Muscle of back (tissue), 11 donors: Measurements from ENCODE around the gene SEMA4C. TPM values are rescaled to one million over a fixed set of nuclear protein-coding genes. Genes with fewer than 3 reads are reported as not detected.
A peak's percentile ranks its signal among the peaks of the same experiment; 100 is the strongest.

ENCODE experiments used
- DNase-seq, 3 donors: peaks; one replicate each; pipeline versions ENCODE4 v3.0.0 to v3.0.0-alpha.2; 2013
- polyA plus RNA-seq, 10 donors: library from polyadenylated mRNA; unstranded; fragments of 120-200 nt; gene quantifications; one replicate each; pipeline ENCODE4 v1.2.1, GENCODE V29; 2013; ENCODE audit not compliant: insufficient read length in 10 of 10

SEMA4C gene
- polyA plus RNA-seq, 10 donors, result 22.9 to 35.5 (median 28.6) TPM

DNA sequence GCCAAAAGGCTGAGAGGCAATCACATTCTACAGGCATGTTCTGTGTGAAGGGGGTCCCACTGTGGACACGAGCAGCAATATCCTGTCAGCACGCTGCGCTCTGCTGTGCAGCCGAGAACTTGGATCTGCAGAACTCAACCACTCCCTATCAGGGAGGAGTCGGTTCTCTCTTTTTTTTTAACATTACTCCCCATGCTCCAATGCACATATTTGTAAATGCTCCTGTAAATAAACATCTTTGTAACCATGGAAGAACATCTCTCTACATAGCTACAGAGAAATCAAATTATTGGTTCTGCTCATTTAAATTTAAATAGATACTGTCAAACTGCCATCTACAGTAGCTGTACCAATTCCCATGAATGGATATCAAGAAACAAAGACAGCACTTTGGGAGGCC, 23.1 kb downstream of the SEMA4C start:
- no peak for DNase-seq

DNA sequence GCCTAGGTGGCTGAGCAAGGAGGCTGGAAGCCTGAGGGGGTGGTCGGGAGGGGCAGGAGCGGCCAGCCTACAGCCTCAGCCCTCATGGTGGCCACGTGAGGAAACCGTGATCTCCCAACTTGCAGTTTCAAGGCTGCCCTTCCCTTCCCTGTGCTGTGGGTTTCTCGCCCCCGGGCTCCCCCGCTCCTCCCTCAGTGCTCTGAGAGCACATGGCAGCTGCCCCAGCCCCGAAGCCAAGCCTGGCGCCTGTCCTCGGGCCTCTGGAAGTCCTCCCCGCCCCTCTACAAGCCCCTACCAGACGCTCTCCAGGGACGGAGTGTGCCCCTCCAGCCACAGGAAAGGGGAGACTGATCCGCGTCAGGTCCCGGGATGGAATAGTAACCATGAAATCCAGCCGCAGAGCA, 25.5 kb downstream of the SEMA4C start:
- DNase-seq, result no peak

DNA sequence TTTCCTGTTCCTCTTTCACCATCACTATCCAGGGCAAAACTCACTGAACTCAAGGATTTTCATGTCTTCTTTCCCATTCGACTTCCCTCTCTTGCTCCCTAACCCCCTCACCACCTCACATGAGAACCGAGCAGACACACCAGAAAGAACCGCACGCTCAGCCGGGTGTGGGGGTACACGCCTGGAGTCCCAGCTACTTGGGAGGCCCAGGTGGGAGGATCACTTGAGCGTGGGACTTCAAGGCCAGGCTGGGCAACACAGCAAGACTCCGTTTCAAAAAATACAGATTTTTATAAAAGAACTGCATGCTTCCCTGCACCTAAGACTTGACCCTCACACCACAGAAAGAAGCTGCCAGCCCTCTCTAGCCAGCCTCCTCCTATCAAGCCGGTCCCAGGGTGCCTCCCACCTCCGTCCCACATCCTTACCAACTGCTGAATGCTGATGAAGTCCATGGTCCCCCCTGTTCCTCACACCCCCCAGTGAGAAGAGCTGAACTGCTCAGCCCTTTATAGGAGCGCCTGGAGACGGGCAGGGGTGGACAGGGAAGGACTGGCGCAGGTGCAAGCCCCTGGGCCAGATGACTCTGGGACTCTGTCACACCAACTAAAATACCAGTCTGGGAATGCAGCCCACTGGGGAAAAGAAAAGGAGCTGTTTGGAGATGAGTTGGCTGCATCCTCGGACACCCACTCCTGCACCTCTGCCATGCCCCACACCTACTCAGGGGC, 26.2 kb downstream of the SEMA4C start, which contains the start of gene ANKRD23:
ANKRD23 (minus strand) TSS at position 484 of the 731 bp plus-strand sequence; CDS start at position 455, 29 bp downstream.
- no peak for DNase-seq

DNA sequence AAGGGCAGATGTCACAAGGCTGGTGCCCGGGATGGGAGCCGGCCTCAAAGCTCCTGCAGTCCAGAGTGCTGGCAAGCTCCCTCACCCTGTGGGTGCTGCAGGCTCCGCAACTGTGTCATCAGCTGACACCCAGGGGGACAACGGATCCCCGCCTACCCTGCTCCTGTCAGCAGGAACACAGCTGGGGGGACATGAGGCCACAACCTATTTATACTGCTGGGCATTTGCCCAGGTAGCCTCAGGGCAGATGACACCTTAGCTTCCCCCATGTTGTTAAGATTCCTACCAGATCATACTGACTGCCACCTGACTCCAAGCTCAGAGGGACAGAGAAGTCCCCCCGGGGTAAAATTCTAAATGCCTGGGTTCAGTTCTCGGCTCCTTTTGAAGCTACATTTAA, 27.3 kb downstream of the SEMA4C start:
- DNase-seq, result no peak

GRCh38 chr2:96841701-96842495, 28.0 kb downstream of the SEMA4C start:
- DNase-seq, result no peak

DNA sequence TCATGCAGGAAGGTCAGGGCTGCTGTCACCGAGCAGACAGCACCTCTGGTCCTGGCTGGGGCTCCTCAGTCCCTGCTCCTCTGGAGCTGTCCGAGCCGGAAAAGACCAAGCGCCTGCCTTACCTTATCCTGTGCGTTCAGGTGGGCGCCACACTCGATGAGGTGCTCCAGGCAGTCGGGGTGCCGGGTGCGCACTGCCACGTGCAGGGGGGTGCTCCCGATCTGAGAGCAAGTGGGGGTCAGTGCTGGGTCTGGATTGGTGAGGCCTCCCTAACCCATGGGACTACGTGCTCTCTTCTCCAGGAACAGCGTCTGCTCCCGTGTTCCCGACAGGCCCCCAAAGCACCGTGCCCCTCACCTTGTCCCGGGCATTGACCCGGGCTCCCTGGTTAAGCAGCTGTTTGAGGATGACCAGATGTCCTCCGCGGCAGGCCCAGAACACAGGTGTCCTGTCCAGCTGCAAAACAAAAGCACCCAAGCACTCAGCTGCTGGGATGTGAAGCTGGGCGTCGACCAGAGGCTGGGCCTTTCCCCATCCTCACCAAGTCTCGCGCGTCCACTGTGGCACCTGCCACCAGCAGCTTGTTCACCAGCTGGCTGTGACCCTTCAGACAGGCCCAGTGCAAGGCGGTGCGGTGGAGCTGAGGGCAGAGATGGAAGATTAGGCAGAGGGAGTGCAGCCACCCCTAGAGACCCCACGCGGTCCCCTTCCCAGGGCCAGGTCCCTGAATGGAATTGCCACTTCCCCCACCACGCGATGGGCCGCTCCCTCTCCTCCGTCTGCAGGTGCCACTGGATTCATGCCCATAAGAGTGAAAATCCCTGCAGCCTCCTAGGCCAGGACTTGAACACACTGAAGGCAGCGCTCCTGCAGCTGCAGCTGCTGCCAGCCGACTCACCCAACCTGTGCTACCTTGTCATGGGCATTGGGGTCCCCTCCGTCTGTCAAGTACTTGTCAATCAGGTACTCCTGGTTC, 29.7 kb downstream of the SEMA4C start:
- no peak for DNase-seq

- no peak for DNase-seq
Observed at GRCh38 chr2:96839293-96839874, 30.5 kb downstream of the SEMA4C start.

DNA sequence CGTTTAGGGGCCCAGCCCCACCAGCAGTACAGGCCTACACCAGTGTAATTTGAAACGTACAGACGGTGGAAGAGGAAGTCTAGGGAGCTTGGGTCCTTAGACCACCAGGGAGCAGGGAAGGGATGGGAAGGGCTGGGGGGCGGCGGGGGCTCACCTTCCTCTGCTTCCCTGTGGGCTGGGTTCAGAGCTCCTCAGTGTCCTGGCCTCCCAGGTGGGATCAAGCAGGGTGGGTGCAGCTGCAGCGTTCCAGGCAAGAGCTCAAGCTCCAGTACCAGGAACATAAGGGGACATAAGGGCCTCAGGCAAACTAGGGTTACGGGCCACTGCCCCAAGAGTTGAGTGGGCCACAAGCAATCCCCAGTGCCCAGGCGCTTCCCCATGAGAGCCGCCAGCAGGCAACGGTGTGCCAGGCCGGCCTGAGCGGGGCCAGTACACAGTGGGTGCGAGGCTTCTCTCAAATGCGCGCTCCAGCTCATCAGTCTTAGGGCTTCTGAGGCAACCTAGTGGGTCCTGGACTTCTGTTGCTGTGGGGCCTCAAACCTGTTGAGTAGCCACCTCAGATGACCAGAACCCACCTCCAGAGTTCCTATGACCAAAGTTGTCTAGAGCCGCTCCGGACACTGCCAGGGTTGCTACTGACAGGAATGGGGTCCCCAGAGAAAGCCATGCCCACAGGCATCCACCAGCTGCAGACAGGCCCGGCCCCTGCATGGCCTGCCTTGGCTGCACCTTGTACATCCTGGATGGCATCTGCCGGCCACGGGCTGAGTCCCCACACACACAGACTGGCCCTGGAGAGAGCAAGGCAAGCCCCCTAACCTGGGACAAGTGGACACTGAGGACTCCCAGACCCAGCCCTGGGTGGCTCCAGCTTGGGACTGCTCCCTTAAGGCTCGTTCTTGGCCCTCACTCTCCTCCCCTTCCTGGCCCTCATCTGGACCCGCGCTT, 31.3 kb downstream of the SEMA4C start:
- DNase-seq, result no peak

- DNase-seq, result no peak
Observed at GRCh38 chr2:96837575-96837974, 32.3 kb downstream of the SEMA4C start.

- DNase-seq, result no peak
Observed at GRCh38 chr2:96835830-96836229, 34.0 kb downstream of the SEMA4C start.

- peak; percentile 56 to 67 (median 58) for DNase-seq
Observed at GRCh38 chr2:96832754-96833507, 36.9 kb downstream of the SEMA4C start.

DNA sequence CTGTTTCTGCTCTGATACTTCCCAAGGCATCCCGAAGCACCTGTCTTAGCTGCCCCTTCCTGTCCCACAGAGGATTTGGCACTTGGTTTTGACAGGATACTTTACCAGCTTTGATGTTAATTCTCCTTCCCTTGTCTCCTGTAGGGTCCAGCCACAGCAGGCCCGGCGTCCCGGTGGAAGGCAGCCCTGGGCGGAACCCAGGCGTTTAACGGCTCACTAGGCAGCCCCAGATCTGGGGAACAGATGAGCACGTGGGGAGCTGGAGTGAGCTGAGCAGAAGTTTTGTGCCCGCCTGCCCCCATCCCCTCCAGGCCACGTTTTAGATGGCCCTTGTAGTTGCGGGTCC, 37.5 kb downstream of the SEMA4C start:
- no peak for DNase-seq

- DNase-seq, result no peak
Observed at GRCh38 chr2:96831679-96832078, 38.2 kb downstream of the SEMA4C start.

DNA sequence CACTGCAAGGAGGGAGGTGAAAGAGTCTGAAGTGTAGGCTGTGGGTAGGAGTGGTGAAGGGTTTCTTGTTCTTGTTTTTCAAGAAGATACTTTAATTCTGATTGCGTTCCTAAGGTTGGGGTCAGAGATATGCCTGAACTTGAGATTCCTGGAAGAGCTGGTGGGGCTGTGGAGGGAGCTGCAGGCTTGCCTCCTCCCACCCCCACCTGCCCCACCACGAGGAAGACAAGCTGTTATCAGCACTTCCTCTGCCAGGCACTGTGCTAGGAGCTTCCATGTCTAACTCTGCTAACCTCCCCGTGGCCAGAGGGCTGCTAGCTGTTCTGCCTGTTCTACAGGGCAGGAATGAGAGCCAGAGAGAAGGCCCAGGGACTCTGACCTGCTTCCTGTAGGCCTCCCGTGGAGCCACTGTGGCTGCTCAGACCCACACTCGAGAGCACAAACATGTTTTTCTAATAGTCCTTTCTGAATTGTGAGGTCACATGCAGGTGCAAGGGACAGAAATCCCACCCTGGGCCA, 39.8 kb downstream of the SEMA4C start:
- DNase-seq, result no peak

- no peak for DNase-seq
Observed at GRCh38 chr2:96828874-96829273, 41.0 kb downstream of the SEMA4C start.

DNA sequence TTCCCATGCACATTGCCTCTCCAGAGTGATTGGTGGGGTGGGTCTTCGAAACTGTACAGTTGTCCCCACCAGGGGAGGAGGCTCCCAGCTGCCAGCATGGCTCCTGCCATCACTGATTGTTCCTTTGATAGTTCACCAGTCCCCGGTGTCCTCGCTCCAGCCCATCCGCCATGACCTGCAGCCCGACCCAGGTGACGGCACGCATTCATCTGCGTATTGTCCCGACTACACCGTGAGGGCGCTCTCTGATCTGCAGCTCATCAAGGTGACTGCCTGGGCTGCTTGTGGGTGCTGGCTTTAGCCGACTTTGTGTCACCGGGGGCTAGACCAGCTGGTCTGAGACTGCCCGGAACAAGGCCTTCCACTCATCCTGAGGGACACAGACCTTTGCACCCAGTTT, 41.4 kb downstream of the SEMA4C start:
- DNase-seq, result no peak

DNA sequence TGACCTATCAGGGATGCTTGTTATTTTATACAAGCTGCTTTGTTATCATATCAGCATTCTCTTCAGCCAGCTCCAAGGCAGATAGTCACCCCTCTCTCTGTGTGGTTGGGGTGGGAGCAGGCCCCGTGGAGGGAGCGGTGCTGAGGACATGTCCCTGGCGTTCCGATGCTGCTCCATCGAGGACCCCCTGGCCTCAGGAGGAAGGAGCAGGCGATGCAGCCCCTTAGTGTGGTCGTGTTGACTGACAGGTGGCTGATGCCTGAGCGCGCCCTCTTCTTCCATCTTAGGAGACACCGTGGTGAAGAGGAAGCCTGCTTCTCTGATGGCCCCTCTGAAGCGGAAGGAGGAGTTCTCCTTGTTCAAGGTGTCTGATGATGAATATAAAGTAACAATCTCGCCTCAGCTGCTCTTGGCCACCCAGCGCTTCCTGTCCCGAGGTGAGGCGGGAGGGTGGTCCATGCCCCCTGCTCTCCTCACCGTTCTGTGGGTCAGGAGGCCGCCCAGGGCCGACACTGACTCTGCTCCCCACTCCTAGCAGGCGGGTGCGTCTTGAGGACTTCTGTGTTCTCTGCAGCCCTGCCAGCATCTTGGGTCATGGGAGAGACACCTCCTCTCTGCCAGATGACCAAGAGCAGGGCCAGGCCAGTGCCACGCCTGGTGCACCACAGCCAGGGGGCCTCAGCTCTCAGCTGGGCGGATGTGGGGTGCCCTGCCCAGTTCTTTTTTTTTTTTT, 43.2 kb downstream of the SEMA4C start:
- DNase-seq, result no peak

- no peak for DNase-seq
Observed at GRCh38 chr2:96825057-96825456, 44.8 kb downstream of the SEMA4C start.
